ENCODE results near the gene PRR15. TPM values are rescaled to one million over a fixed set of nuclear protein-coding genes. Genes with fewer than 3 reads are reported as not detected.

The PRR15 gene
- total and polyA plus RNA-seq, 2 experiments from 2014 or later: 9.6 to 17.4 TPM

DNA sequence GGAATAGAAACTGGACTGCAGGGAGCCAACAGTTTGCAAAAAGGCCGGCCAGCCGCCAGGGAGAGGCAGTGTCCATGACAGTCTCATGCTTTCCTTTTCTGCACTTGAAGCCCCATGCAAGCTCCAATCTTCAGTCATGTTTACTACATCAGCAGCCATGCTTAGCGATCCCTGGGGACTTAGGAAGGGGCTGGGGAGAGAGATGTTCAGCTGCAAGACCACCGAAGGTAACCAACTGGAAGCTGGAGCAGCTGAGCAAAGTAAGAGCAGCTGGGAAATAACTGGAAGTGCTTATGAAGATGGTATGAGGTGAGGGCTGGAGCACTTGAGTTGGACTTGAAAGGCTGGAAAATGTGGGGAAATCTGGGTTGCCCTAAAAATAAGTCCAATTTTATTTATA lies 37.0 kb downstream of the PRR15 start (continued):
- TF ChIP-seq CTCF (conservative IDR thresholded peaks at IDR 0.05; ENCODE audit: low read depth in 2 of 2): no peak
- no peak for TF ChIP-seq JUNB (IDR thresholded peaks at IDR 0.05; ENCODE audit: unreplicated experiment)
- no peak for TF ChIP-seq EZH2 (IDR thresholded peaks at IDR 0.05; ENCODE audit: low read depth, unreplicated experiment)
- TF ChIP-seq CREB1 (CRISPR knock-in tag; IDR thresholded peaks at IDR 0.05; ENCODE audit: low read depth): no peak

GRCh38 chr7:29604052-29604451 lies 40.4 kb downstream of the PRR15 start:
- Mint-ChIP-seq H3K27me3 (ENCODE audit: insufficient read depth, low read depth, poor library complexity) (no peaks in the 10 kb centered on the region), H3K27ac (no peak overlapping the region), H3K4me1 (peaks cover 19% of the 10 kb centered on the region), H3K36me3 (ENCODE audit: low read depth) (no peaks in the 10 kb centered on the region), H3K9me3 (no peaks in the 10 kb centered on the region), H3K4me3 (no peak overlapping the region)
- no peaks in the 10 kb centered on the region for H3K27me3 ChIP-seq (ENCODE audit: insufficient read depth)
- ATAC-seq: no peak
- H3K9me2 ChIP-seq (ENCODE audit: insufficient read depth): no peaks in the 10 kb centered on the region
- no peaks in the 10 kb centered on the region for H3K79me2 ChIP-seq (replicated peaks; ENCODE audit: insufficient read depth)
- no peaks in the 10 kb centered on the region for H3F3A ChIP-seq (replicated peaks; ENCODE audit: low read depth)
- H3K36me3 ChIP-seq (ENCODE audit: insufficient read depth): no peaks in the 10 kb centered on the region
- H4K20me1 ChIP-seq (replicated peaks; ENCODE audit: insufficient read depth): no peaks in the 10 kb centered on the region
- H3K4me2 ChIP-seq: no peak overlapping the region
- no peak overlapping the region for H3K4me3 ChIP-seq
- no peak for TF ChIP-seq JUNB (IDR thresholded peaks at IDR 0.05; ENCODE audit: unreplicated experiment)
- H3K27ac ChIP-seq (ENCODE audit: low read depth): no peak overlapping the region
- peaks cover 10% of the 10 kb centered on the region; the same call in 1 of the 2 replicates for H3K4me1 ChIP-seq (ENCODE audit: insufficient read depth)
- DNase-seq (ENCODE audit: low spot score): no peak
- H2AFZ ChIP-seq: no peak overlapping the region

DNA sequence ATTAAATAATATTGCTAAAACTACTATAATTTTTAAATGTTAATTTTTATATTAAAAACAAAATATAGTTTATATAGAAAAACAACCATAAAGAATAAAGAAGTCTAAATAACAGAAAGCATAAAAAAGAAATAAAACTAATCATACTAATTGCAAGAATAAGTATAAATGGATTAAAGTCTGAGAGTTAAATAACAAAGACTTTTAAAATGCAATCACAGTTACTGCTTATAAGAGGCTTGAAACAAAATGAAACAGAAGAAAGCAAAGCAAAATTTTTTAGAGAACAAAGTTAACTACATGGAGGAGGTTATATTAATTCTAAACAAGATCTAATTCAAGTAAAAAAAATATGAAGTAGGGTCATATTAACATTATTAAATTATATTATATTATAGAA lies 41.1 kb downstream of the PRR15 start:
- no peak overlapping the region for H3K4me3 Mint-ChIP-seq
- Histone ChIP-seq H3K4me3 (no peak overlapping the region), H3K27me3 (ENCODE audit: insufficient read depth) (no peaks in the 10 kb centered on the region), H4K20me1 (replicated peaks; ENCODE audit: insufficient read depth) (no peaks in the 10 kb centered on the region), H2AFZ (no peak overlapping the region), H3K79me2 (replicated peaks; ENCODE audit: insufficient read depth) (no peaks in the 10 kb centered on the region), H3K4me2 (no peak overlapping the region), H3K4me1 (ENCODE audit: insufficient read depth) (peaks cover 10% of the 10 kb centered on the region; the same call in 1 of the 2 replicates), H3K27ac (ENCODE audit: low read depth) (no peak overlapping the region), H3F3A (replicated peaks; ENCODE audit: low read depth) (no peaks in the 10 kb centered on the region), H3K9me2 (ENCODE audit: insufficient read depth) (no peaks in the 10 kb centered on the region), H3K36me3 (ENCODE audit: insufficient read depth) (no peaks in the 10 kb centered on the region)
- peaks cover 4% of the 10 kb centered on the region for H3K27me3 Mint-ChIP-seq (ENCODE audit: insufficient read depth, low read depth, poor library complexity)
- TF ChIP-seq EZH2phosphoT487 (IDR thresholded peaks at IDR 0.05; ENCODE audit: unreplicated experiment): no peak
- TF ChIP-seq CREB1 (CRISPR knock-in tag; IDR thresholded peaks at IDR 0.05; ENCODE audit: low read depth): no peak
- TF ChIP-seq ETS1 (IDR thresholded peaks at IDR 0.05): no peak
- no peak for TF ChIP-seq ZNF114 (CRISPR knock-in tag; IDR thresholded peaks at IDR 0.05)
- TF ChIP-seq ZNF331 (CRISPR knock-in tag; IDR thresholded peaks at IDR 0.05; ENCODE audit: low read depth): no peak
- no peak for TF ChIP-seq NANOG (IDR thresholded peaks at IDR 0.05; ENCODE audit: borderline replicate concordance)
- no peaks in the 10 kb centered on the region for H3K9me3 Mint-ChIP-seq
- no peak for DNase-seq (ENCODE audit: low spot score)
- H3K27ac Mint-ChIP-seq: no peak overlapping the region
- no peaks in the 10 kb centered on the region; the same call in 2 of the 3 replicates for H3K36me3 Mint-ChIP-seq (ENCODE audit: low read depth)
- peaks cover 22% of the 10 kb centered on the region for H3K4me1 Mint-ChIP-seq
- no peak for ATAC-seq

Measured in GM23338 (cell line).